DMS53 (cell line): ENCODE results near the gene MYOF.
"Not testable (repeated sequence)": the region's sequence is repeated elsewhere in the genome, so short reads cannot be mapped to it uniquely, and the experiment has no call there.

ENCODE experiments used
- DNase-seq: peaks from one replicate; lab custom pipeline; 2025; lab: John Stamatoyannopoulos, UW

Gene MYOF

DNA sequence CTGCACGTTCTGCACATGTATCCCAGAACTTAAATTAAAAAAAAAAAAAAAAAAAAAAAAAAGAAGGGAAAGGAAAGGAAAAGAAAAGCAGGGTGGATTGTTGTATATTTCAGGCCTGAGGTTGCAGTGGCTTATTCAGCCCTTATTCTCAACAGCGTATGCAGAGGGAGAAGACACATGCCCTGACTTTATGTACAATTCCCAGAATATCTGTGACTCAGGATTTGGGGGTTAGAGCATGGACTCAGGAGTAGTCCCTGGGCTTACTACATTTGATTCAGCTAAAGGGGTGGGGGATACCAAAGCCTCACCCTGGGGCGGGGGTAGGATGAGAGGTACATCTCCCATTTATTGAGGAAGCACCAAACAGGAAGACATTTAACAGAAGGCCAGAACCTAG is 137.4 kb downstream of the MYOF start:
- no peak for DNase-seq

DNA sequence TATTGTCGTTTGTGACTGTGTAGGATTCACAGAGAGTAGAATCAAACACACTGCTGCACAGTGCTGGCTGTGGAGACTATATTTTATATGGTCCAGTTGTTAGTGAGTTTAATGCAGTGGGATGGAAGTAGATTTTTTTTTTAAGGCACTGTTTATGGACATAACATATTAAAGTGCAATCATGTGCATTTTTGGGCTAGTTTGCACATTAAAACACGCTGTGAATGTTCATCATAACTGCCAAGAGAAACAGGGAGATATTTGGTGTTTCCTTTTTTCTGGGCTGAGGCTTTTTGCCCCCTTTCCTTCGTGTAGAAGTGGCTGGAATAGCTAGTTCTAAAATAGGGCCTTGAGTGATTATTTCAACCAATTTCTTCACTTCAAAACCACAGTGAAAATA is 139.2 kb downstream of the MYOF start:
- no peak for DNase-seq

DNA sequence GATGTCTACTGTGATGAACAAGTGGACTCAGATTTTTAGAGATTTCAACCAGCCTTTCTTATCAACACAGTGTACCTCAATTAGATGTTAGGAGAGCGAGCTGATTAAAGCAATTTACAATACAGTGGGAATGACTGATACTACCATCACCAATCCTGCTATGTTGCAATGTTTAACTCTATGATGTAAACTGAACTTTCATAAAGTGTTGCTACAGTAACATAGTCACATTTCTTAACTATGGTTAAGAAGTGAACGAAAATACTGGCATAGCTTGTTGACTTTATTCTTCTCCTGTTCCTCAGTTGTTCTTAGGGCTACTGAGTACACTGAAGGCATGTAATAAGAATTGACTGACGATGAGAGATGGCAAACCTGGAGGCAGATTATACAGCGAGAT is 139.8 kb downstream of the MYOF start:
- DNase-seq: no peak

DNA sequence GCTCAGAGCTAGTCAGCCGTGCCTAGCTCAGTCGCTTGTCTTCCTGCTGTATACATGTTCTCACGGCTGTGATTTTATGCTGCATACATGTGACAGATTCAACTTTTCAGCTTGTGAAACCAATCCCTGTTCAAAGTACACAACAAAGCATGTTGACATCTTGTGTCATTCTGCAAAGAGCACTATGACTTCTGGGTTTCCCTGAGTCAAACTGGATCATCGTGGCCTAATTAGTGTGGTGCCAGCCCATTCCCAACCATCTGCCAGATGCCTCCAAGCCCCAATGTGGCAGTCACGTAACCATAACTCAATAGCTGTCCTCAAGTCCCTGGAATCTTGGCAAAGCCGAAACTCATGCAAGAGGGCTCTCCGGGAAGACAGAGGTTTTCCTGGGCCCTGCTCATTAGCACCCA is 144.8 kb downstream of the MYOF start:
- no peak for DNase-seq

DNA sequence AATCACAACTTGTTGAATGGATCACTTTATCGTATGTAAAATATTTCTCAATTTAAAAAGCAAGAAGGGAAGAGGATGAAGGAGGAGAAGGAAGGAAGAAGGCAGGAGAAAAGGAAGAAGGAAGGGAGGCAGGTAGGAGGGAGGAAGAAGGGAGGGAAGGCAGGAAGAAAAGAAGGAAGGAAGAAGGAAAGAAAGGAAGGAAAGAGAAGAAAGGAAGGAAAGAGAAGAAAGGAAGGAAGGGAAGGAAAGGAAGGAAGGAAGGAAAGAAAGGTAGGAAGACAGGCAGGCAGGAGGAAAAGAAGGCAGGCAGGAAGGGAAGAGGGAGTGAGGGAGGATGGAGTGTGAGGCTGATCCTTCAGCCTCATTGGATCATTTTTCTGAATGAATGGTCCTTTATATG is 145.5 kb downstream of the MYOF start:
- DNase-seq: no peak

DNA sequence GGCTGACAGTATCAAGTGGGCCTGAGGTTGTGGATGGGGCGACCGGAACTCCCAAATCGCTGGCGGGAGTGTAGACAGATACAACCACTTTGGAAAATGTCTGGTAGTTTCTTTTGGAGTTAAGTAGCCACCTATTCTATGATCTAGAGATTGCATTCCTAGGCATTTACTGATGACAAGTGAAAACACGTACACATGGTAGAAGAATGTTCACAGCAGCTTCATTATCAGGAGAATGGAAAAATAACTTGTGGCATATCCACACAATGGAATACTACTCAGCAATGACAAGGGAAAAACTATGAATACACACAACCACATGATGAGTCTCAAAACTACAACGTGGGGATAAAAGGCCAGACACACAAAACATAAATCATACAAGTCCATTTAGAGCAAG is 146.0 kb downstream of the MYOF start:
- DNase-seq: no peak

DNA sequence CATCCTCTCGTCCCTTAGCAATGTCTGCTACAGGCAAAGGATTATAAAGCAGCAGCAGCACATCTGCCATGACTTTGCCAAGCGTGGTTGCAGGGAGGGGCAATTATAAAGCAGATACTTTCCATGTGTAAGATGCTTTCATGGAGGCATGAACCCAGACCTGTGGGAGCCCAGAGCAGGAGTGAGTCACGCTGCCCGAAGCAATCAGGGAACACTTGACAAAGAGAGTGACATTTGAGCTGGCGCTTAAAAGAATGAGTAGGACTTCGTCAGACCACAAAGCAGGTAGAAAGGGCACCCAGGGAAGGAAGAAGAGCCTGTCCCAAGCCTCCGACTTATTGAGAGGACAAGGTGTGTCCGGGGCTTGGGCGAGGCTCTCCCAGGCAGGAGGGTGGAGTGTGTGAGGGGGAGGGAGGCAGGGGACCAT is 147.2 kb downstream of the MYOF start:
- DNase-seq: peak; percentile 87

DNA sequence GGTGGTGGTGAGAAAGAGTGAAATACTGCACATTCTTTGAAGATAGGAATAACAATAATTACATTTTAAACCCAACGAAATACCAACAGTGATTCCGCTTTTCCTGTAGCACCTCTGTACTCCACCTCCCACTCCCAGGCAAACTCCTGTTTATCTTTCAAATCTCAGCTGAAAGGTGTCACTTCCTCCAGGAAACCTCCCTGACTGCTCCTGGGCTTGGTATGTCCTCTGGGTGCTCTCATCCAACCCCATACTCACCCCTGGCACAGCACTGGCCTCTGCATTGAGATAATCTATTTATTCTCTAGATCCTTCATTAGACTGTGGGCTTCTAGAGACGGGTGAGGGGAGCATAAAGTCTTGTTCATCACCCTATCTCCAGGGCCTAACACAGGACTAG is 148.0 kb downstream of the MYOF start:
- no peak for DNase-seq

DNA sequence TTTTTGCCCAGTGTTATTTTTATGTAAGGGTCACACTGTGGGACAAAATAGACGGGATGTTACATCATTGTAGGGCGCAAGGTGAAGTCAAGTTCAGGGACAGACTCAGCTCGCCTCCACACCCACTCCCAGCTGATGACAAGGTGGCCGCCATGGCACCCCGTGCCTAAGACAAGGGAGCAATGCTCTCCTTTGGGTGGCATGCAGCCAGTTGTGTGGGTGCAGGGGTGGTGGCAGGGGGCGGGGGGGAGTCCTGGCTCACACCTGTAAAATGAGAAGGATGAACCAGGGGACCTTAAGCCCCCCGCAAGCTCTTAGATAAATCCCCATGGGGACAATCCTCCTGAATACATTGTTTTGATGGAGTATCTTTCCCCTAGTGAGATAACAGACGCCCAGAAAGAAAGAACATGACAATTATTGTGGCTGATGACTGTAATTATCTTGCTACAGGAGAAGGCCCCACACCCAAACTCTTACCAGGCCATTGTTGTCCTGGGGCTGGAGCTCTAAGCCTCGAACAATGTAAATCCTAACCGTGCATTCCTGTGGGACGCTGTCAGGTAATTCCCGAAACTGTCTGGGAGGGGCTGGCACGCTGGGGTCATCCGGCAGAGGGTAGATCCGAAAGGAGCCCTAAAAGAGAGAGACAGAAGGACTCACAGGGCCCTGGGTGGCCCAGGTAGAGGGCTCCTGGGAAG is 148.7 kb downstream of the MYOF start:
- DNase-seq: no peak

DNA sequence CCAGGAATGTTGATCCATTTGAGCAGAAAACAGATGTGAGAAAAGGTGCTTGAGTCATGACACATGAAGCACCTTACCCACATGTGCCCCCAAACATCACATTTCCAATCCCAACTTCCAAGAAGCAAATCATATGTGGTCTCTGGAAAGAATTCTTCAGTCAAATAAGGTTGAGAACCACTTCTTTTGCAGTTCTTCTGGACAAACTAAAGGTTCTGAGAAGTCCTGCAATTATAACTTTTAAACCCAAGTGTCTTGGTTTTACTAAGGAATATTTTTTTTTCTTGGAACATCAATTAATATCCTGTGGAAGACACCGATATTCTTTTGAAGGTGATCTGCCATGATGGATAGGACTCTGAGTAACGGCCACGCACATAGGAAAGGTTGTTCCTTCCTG is 151.3 kb downstream of the MYOF start:
- DNase-seq: no peak

DNA sequence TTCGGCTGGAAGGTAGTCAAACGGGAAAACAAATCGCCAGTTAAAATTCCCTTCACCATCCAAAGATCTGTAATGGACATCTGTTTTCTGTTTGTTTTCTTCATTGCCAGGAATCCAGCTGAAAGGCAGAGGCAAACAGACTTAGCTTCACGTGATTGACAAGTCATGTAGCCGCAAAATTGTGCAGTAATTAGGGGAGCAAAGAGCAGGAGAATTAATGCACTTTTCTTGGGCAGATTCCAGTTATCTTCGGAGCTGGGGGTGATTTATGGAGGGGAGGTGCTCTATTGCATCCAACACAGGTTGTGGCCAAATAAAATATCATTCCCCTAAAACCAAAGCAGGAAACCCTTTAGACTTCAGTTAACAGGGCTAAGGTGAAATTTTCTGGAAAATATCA is 162.2 kb downstream of the MYOF start:
- DNase-seq: peak; percentile 25

DNA sequence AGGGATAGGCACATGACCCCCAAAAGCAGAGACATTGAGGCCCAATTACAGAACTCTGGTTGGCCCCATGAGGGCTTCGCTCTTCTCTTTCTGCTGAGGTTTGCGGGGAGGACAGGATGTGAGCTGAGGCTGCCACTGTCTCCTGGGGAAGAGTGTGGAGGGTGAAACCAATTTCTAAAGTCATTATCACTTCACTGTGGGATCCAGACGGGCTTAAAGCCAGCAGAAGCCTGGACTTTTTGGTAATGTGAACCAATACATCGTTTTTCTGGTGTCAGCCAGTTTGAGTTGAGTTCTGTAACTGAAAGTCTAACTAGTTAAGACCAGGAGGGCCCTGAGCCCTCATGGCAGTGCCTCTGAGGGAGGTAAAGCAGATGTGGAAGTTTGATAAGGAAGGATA is 163.0 kb downstream of the MYOF start:
- no peak for DNase-seq

DNA sequence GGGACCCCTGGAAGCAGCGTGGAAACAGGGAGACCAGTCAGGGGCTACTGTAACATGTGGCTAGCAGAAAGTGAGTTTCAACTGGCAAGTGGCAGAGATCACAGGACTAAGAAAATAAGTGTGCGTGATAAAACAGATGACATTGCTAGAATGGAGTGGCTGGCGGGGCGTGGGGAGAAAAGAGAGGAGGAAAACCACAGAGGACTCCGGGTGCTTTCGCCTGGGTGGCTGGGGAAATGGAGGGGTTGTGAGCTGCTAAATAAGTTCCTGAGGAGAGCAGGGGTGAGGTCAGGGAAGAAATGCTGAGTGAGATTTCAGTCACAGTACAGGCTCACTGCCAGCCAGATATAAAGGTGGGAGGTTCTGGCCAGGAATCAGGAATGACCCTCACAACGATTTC is 166.9 kb downstream of the MYOF start:
- DNase-seq: no peak

DNA sequence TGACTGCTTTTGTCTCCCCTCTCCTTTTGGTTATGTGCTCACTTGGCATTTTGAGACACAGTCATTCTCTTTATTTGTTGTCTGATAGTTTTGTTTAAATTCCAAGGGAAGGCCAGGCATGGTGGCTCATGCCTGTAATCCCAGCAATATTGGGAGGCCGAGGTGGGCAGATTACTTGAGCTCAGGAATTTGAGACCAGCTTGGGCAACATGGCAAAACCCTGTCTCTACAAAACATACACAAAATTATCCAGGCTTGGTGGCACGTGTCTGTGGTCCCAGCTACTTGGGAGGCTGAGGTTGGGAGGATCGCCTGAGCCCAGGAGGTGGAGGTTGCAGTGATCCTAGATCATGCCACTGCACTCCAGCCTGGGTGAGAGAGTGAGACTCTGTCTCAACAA is 167.5 kb downstream of the MYOF start:
- not testable (repeated sequence) for DNase-seq

DNA sequence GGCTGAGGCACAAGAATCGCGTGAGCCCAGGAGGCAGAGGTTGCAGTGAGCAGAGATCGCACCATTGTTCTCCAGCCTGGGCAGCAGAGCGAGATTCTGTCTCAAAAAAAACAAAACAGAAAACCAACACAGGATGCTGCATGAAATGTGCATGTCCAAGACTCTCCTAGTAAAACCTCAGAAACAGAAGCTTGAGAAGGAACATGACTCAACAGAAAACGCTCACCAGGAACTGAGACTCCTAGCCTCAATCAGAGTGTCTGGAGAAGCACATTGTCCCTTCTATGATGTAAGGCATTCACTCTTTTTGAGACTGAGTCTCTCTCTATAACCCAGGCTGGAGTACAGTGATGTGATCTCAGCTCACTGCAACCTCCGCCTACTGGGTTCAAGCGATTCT is 168.3 kb downstream of the MYOF start:
- no peak for DNase-seq

DNA sequence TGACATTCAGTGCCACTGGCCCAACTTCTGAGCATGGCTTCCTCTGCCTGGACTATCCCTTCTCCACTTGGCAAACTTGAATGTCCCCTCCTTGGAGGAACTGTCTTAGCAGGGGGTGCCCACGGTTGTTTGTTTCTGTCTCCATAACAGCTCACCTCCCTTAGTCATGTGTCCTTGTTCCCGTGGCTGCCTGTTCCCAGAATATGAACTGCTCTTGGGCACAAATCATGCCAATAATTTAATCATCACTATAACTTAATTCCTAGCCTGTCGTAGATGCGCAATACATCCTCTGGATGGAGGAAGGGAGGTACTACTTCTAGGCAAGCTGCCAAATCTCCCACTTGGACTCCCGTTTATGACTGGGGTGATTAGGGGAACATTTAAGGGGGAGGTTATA is 173.1 kb downstream of the MYOF start:
- no peak for DNase-seq

DNA sequence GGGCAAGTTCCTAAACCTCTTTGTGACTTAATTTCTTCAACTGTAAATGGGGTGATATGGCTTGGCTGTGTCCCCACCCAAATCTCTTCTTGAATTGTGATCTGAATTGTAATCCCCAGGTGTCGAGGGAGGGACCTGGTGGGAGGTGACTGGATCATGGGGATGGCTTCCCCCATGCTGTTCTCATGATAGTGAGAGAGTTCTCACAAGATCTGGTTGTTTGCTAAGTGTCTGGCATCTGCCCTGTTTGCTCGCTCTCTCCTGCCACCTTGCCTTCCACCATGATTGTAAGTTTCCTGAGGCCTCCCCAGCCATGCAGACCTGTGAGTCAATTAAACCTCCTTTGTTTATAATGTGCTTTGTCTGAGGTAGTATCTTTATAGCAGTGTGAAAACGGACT is 177.0 kb downstream of the MYOF start:
- no peak for DNase-seq

DNA sequence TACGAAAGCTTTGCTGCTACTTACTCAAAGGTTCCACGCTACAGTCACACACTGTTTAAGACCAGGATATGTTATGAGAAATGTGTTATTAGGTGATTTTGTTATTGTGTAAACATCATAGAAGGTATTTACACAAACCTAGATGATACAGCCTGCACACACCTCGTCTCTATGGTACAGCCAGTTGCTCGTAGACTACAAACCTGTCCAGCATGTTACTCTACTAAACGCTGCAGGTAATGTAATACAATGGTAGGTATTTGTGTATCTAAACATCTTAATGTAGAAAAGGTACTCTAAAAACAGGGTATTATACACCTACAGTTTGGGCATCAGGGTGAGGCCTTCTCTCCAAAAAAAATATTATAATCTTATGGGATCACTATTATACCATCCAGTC is 181.2 kb downstream of the MYOF start:
- no peak for DNase-seq

DNA sequence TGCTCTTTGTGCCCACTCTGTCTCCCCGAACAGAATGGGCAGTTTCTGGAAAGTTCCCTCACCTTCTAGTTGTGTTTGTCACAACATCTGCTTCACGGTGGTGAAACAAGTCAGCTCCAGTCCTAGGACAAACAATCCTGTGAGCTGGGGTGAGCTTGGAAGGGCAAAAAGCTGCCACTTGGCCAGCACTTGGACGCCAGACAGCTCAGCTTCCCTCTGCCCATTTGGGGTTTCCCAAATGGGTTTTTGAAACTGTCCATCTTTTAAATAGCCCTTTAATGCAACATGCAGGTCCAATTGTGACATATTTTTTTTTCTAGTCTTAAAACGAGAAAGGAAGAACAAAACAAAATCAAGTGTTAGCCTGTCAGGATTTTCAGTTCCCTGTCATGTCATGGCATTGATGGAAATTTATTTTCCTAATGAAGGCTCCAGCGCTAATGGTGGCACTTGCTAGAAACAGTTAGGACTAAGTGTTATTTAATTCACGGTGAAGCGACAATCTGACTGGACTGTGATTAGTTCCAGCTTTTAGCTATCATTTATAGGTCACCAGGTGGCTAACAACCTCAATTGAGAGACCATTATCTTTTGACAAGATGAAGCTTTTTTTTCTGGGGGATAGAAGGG is 181.7 kb downstream of the MYOF start:
- DNase-seq: no peak

DNA sequence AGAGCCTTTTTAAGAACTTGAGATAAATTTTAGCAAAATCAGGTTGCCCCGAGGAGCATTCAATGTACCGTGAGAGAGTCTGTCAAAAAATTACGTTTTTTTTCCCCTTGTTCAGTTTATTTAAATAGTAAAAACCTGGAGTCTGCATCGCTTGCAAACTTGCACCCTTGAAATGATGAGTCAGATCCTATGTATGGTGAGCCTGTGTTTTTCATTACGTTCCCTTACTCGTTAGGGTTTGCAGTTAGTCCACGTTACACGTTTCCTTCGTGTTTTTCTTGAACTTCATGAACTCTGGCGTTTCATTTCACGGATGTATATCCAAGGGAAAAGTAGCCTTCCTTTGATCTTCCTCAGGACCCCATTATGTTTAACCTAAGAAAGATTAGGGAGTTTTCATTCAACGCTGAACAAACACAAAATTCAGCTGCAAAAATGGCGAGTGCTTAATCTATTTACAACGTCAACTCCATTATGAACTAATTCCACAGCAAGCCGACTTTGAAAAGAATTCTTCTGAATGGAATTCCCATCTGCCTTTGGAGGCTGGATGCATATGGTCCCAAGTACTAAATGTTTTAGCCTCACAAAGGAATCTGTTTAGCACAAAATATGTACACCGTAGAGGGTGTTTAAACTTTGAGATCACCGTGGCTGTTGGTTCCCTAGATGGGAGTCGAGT is 182.4 kb downstream of the MYOF start:
- DNase-seq: no peak

DNA sequence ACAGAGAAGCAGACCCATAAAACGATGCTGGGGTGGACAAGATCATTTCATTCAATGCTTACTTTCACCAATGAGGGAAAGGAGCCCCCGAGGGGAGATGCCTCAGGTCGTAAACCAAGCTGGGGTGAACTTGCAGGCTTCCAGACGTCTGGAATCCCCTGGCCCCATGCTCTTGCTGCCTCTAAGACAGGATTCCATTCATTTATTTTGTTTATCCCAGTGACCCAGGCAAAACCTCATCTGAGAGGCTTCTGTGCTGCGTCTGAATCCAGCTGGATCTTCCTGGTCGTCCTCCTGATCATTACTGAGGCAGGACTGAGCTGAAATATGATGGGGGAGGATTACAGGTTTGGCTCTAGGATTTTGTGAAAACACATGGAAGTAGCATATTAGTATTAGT is 182.9 kb downstream of the MYOF start:
- DNase-seq: no peak

DNA sequence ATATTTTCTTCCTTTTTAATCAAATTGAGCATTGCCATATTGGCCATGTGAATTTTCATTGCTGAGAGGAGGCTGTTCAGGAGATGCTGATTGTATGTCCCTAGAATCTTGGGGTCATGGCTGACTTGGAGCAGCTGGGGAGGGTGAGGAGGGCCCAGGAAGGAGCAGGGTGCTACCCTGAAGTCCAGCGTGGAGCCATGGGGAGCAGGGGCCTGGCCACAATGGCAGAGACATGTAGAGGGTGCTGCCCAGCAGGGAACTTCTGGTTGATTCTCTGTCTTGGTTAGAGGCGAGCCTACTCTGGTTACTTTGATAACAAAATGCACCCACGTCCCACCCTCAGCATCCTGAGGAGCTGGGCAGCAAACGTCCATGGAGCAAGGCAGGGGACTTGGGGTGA is 186.0 kb downstream of the MYOF start:
- no peak for DNase-seq

DNA sequence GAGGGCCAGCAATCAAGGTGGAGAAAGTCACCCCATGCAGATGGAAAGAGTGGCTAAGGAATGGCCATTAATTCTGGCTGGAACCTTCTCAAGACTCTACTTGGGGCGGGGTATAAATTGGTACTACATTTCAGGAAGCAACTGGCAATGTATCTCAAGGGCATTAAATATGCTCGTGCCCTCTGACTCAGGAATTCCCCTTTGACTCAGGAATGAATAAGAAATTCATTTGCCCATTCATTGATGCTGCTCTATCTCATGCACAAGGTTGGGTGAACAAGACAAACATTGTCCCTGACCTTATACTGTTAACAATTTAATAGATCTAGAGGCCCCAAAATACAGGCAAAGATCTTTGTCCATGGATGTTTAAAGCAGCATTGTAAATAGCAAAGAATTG is 188.1 kb downstream of the MYOF start:
- DNase-seq: no peak
